H9 (cell line): ENCODE data around the gene NEURL1. TPM values are rescaled to one million over a fixed set of nuclear protein-coding genes. Genes with fewer than 3 reads are reported as not detected.

Source experiments
- DNase-seq: peaks from one replicate; pipeline ENCODE4 v3.0.0-alpha.2; 2017
- H2AFZ ChIP-seq: one replicate; pipeline ENCODE4 v1.6.1; 2013; ENCODE audit warnings: mild to moderate bottlenecking, low read length, control low read depth, moderate library complexity
- H2AK5ac ChIP-seq: 2 replicates; pipeline ENCODE4 v1.6.1; 2013; ENCODE audit warnings: low read length, control low read depth, mixed read lengths; ENCODE audit not compliant: insufficient read length
- H2BK120ac ChIP-seq: one replicate; pipeline ENCODE4 v1.6.1; 2013; ENCODE audit warnings: low read depth, mild to moderate bottlenecking, low read length, control low read depth, inconsistent platforms; ENCODE audit not compliant: poor library complexity, severe bottlenecking
- H2BK12ac ChIP-seq: 2 replicates; pipeline ENCODE4 v1.6.1; 2013; ENCODE audit warnings: low read length, control low read depth, mixed read lengths, low read depth; ENCODE audit not compliant: insufficient read length
- H2BK15ac ChIP-seq: 2 replicates; pipeline ENCODE4 v1.6.1; 2013; ENCODE audit warnings: low read depth, low read length, control low read depth
- H2BK20ac ChIP-seq: one replicate; pipeline ENCODE4 v1.6.1; 2013; ENCODE audit warnings: low read depth, mild to moderate bottlenecking, low read length, control low read depth, inconsistent platforms; ENCODE audit not compliant: poor library complexity, severe bottlenecking
- H2BK5ac ChIP-seq: 2 replicates; pipeline ENCODE4 v1.6.1; 2013; ENCODE audit warnings: low read length, control low read depth, mixed read lengths; ENCODE audit not compliant: insufficient read length
- H3K14ac ChIP-seq: 2 replicates; pipeline ENCODE4 v1.6.1; 2013; ENCODE audit warnings: low read length, control low read depth; ENCODE audit not compliant: insufficient read depth
- H3K18ac ChIP-seq: 2 replicates; pipeline ENCODE4 v1.6.1; 2013; ENCODE audit warnings: low read depth, mild to moderate bottlenecking, mixed read lengths, low read length, control low read depth; ENCODE audit not compliant: insufficient read length
- H3K23ac ChIP-seq: 2 replicates; pipeline ENCODE4 v1.6.1; 2013; ENCODE audit warnings: low read length, control low read depth, mixed read lengths, low read depth; ENCODE audit not compliant: insufficient read length
- H3K23me2 ChIP-seq: 2 replicates; pipeline ENCODE4 v1.6.1; 2013; ENCODE audit warnings: low read depth, mild to moderate bottlenecking, mixed read lengths, low read length, control low read depth; ENCODE audit not compliant: insufficient read length, poor library complexity, severe bottlenecking
- H3K27ac ChIP-seq: 2 replicates; pipeline ENCODE4 v1.5.1; 2013; ENCODE audit warnings: low read length, control low read depth, mixed read lengths, low read depth; ENCODE audit not compliant: insufficient read length
- H3K27me3 ChIP-seq: 2 replicates; pipeline ENCODE4 v1.6.1; 2013; ENCODE audit warnings: low read length, control low read depth, inconsistent platforms; ENCODE audit not compliant: insufficient read depth
- H3K4ac ChIP-seq: 2 replicates; pipeline ENCODE4 v1.6.1; 2013; ENCODE audit warnings: low read depth, mild to moderate bottlenecking, control low read depth, inconsistent platforms, low read length, moderate library complexity
- H3K4me1 ChIP-seq: 2 replicates; pipeline ENCODE4 v1.6.1; 2013; ENCODE audit warnings: low read length, control low read depth, inconsistent platforms; ENCODE audit not compliant: insufficient read depth
- H3K4me2 ChIP-seq: 2 replicates; pipeline ENCODE4 v1.6.1; 2013; ENCODE audit warnings: low read length, control low read depth, mixed read lengths; ENCODE audit not compliant: insufficient read length, insufficient read depth
- H3K56ac ChIP-seq: 2 replicates; pipeline ENCODE4 v1.6.1; 2013; ENCODE audit warnings: low read depth, mild to moderate bottlenecking, mixed read lengths, low read length, control low read depth; ENCODE audit not compliant: insufficient read length
- H3K79me1 ChIP-seq: 2 replicates; pipeline ENCODE4 v1.6.1; 2013; ENCODE audit warnings: low read depth, mild to moderate bottlenecking, moderate library complexity, low read length, control low read depth, inconsistent platforms; ENCODE audit not compliant: insufficient read depth, poor library complexity, severe bottlenecking
- H3K79me2 ChIP-seq: 2 replicates; pipeline ENCODE4 v1.6.1; 2013; ENCODE audit warnings: low read length, control low read depth, inconsistent platforms; ENCODE audit not compliant: insufficient read depth
- H3K9ac ChIP-seq: 2 replicates; pipeline ENCODE4 v1.6.1; 2013; ENCODE audit warnings: low read length, control low read depth, mixed read lengths; ENCODE audit not compliant: insufficient read length; ENCODE audit errors: extremely low read depth
- H3K9me3 ChIP-seq: one replicate; pipeline ENCODE4 v1.6.1; 2013; ENCODE audit warnings: low read depth, low read length, inconsistent platforms; ENCODE audit not compliant: control insufficient read depth
- H3T11ph ChIP-seq: one replicate; pipeline ENCODE4 v1.6.1; 2013; ENCODE audit warnings: mild to moderate bottlenecking, low read length, control low read depth, inconsistent platforms
- H4K20me1 ChIP-seq: one replicate; pipeline ENCODE4 v1.6.1; 2013; ENCODE audit not compliant: control insufficient read depth, insufficient read length, insufficient read depth
- H4K5ac ChIP-seq: 2 replicates; pipeline ENCODE4 v1.6.1; 2013; ENCODE audit warnings: low read depth, mild to moderate bottlenecking, mixed read lengths, low read length, control low read depth; ENCODE audit not compliant: insufficient read length
- H4K8ac ChIP-seq: replicated peaks from 2 replicates; pipeline ENCODE4 v1.6.1; 2013; ENCODE audit warnings: low read length, control low read depth, mixed read lengths, low read depth; ENCODE audit not compliant: insufficient read length
- H4K91ac ChIP-seq: 2 replicates; pipeline ENCODE4 v1.6.1; 2013; ENCODE audit warnings: low read depth, mild to moderate bottlenecking, moderate library complexity, mixed read lengths, low read length, control low read depth; ENCODE audit not compliant: insufficient read length
- H3K27ac Mint-ChIP-seq, 3 experiments: 2 replicates in 2 of 3; 3 replicates in 1 of 3; pipeline ENCODE4 v1.8.0; 2020 to 2021; ENCODE audit warnings: mixed read lengths in 3 of 3, mild to moderate bottlenecking in 1 of 3, moderate library complexity in 1 of 3
- H3K27me3 Mint-ChIP-seq: 2 replicates; pipeline ENCODE4 v1.8.0; 2021; ENCODE audit warnings: low read depth, mild to moderate bottlenecking, moderate library complexity, mixed read lengths
- H3K36me3 Mint-ChIP-seq, 3 experiments: 2 replicates in 2 of 3; 3 replicates in 1 of 3; pipeline ENCODE4 v1.8.0; 2020 to 2021; ENCODE audit warnings: low read depth in 3 of 3, mixed read lengths in 3 of 3; ENCODE audit not compliant: insufficient read depth in 1 of 3
- H3K4me1 Mint-ChIP-seq, 2 experiments: 2 replicates each; pipeline ENCODE4 v1.8.0; 2020; ENCODE audit warnings: mixed read lengths in 2 of 2
- H3K4me3 Mint-ChIP-seq, 2 experiments: 2 replicates in 1 of 2; 3 replicates in 1 of 2; pipeline ENCODE4 v1.8.0; 2020 to 2021; ENCODE audit warnings: mild to moderate bottlenecking in 2 of 2, mixed read lengths in 2 of 2, moderate library complexity in 1 of 2
- H3K9me3 Mint-ChIP-seq, 2 experiments: 2 replicates in 1 of 2; 3 replicates in 1 of 2; pipeline ENCODE4 v1.8.0; 2020; ENCODE audit warnings: mild to moderate bottlenecking in 2 of 2, mixed read lengths in 2 of 2, moderate library complexity in 1 of 2
- WGBS: extraction: QIAGEN DNeasy Blood & Tissue Kit; methylation state at CpG from one replicate; pipeline ENCODE4 v1.1.7; 2013; ENCODE audit warnings: missing lambda C conversion rate, low lambda C conversion rate, mixed read lengths; ENCODE audit not compliant: insufficient read length; ENCODE audit errors: extremely low coverage; 5-methylcytosine and 5-hydroxymethylcytosine counted together
- total RNA-seq: library from RNA; stranded (reverse); gene quantifications from 2 replicates; pipeline ENCODE4 v1.2.1, GENCODE V29; 2021
- TF ChIP-seq, protein P1 (sequence below): fragments of 200-600 bp; sonication (generic); conservative IDR thresholded peaks from 3 replicates; pipeline ENCODE4 v1.8.0; 2021; ENCODE audit warnings: antibody characterized with exemption, mild to moderate bottlenecking

Gene NEURL1
- total RNA-seq, 1 experiment from 2014 or later = 1.2 TPM

DNA sequence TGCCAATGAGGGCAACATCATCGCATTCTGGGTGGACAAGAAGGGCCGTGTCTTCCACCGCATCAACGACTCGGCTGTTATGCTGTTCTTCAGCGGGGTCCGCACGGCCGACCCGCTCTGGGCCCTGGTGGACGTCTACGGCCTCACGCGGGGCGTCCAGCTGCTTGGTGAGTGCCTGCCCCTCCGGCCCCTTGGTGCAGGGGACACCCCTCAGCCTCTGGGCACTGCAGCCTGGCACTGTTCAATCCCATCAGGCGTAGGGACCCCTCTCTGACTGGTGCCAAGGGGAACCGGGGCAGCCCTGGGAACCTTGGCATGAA lies 78.1 kb downstream of the NEURL1 start:
- Histone ChIP-seq H3K27me3 (no peaks in the 10 kb centered on the region), H3K9me3 (no peaks in the 10 kb centered on the region), H2BK12ac (no peak overlapping the region), H3K14ac (no peak overlapping the region), H4K20me1 (no peaks in the 10 kb centered on the region), H3K18ac (no peak overlapping the region), H3K79me2 (no peaks in the 10 kb centered on the region), H2AK5ac (no peak overlapping the region), H2BK15ac (no peak overlapping the region), H2AFZ (no peak overlapping the region), H3K23me2 (no peaks in the 10 kb centered on the region), H3T11ph (no peak overlapping the region), H3K56ac (no peak overlapping the region), H3K9ac (no peak overlapping the region), H4K8ac (no peak overlapping the region), H2BK20ac (no peak overlapping the region), H3K4me2 (no peak overlapping the region), H3K4ac (no peak overlapping the region), H3K27ac (no peak overlapping the region), H2BK5ac (no peak overlapping the region), H3K23ac (no peak overlapping the region), H3K79me1 (no peaks in the 10 kb centered on the region), H2BK120ac (no peak overlapping the region), H4K5ac (no peak overlapping the region), H4K91ac (no peak overlapping the region), H3K4me1 (no peaks in the 10 kb centered on the region)
- no peaks in the 10 kb centered on the region; the same call in 1 of the 2 replicates for H3K27me3 Mint-ChIP-seq
- H3K27ac Mint-ChIP-seq = no peak overlapping the region
- DNase-seq = no peak
- no peaks in the 10 kb centered on the region for H3K9me3 Mint-ChIP-seq
- peaks cover 0 to 9% of the 10 kb centered on the region in 2 experiments; a peak in 3 of 4 replicates for H3K4me1 Mint-ChIP-seq
- no peaks in the 10 kb centered on the region for H3K36me3 Mint-ChIP-seq
- H3K4me3 Mint-ChIP-seq = no peak overlapping the region
- TF ChIP-seq, protein P1, sequence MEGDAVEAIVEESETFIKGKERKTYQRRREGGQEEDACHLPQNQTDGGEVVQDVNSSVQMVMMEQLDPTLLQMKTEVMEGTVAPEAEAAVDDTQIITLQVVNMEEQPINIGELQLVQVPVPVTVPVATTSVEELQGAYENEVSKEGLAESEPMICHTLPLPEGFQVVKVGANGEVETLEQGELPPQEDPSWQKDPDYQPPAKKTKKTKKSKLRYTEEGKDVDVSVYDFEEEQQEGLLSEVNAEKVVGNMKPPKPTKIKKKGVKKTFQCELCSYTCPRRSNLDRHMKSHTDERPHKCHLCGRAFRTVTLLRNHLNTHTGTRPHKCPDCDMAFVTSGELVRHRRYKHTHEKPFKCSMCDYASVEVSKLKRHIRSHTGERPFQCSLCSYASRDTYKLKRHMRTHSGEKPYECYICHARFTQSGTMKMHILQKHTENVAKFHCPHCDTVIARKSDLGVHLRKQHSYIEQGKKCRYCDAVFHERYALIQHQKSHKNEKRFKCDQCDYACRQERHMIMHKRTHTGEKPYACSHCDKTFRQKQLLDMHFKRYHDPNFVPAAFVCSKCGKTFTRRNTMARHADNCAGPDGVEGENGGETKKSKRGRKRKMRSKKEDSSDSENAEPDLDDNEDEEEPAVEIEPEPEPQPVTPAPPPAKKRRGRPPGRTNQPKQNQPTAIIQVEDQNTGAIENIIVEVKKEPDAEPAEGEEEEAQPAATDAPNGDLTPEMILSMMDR = no peak
- no CpG with 5 or more reads among the region's 18 CpGs for WGBS
